Measurements from ENCODE around the gene NCOA3. TPM values are rescaled to one million over a fixed set of nuclear protein-coding genes. Genes with fewer than 3 reads are reported as not detected.

NCOA3 gene
- total RNA-seq, 4 donors from 2014 or later = 26.7 to 40.2 (median 34.5) TPM

- no peak overlapping the region for H3K4me3 ChIP-seq
- DNase-seq = no peak
- intact Hi-C loops (cut with DNase I) = no loop called here
- no peak for TF ChIP-seq POLR2A (IDR thresholded peaks at IDR 0.05)
- TF ChIP-seq CTCF (IDR thresholded peaks at IDR 0.05) = no peak
- H3K27me3 ChIP-seq = no peaks in the 10 kb centered on the region
- H3K27ac ChIP-seq = peak overlapping the region in 1 of 4 donors; percentile 68
- 94 to 95% methylated on average over 4 to 5 of the region's 6 CpGs for WGBS, 2 donors
- peaks cover 0 to 11% (median 0%) of the 10 kb centered on the region in 3 donors for H3K9me3 ChIP-seq
- peaks cover 0 to 23% (median 0%) of the 10 kb centered on the region in 3 donors for H3K36me3 ChIP-seq
- peaks cover 7 to 64% (median 35%) of the 10 kb centered on the region in 3 donors for H3K4me1 ChIP-seq
These were observed 67.2 kb downstream of the NCOA3 start for GRCh38 chr20:47568837-47569410.

- no peak overlapping the region for H3K4me3 ChIP-seq
- H3K36me3 ChIP-seq = peaks cover 0 to 23% (median 0%) of the 10 kb centered on the region in 3 donors
- TF ChIP-seq POLR2A (IDR thresholded peaks at IDR 0.05) (no peak), CTCF (IDR thresholded peaks at IDR 0.05) (no peak)
- no peaks in the 10 kb centered on the region for H3K27me3 ChIP-seq
- no peak for DNase-seq
- H3K4me1 ChIP-seq = peaks cover 25 to 64% (median 40%) of the 10 kb centered on the region in 3 donors
- WGBS, 2 donors = 94 to 95% methylated on average over 2 of the region's 2 CpGs
- intact Hi-C loops (cut with DNase I) = no loop called here
- H3K27ac ChIP-seq = no peak overlapping the region
- peaks cover 0 to 11% (median 0%) of the 10 kb centered on the region in 3 donors for H3K9me3 ChIP-seq
These were observed 69.7 kb downstream of the NCOA3 start for GRCh38 chr20:47571426-47571825.

- peaks cover 0 to 23% (median 0%) of the 10 kb centered on the region in 3 donors for H3K36me3 ChIP-seq
- H3K27me3 ChIP-seq = no peaks in the 10 kb centered on the region
- no peak for DNase-seq
- 85 to 93% methylated on average over 6 of the region's 6 CpGs for WGBS, 2 donors
- no peak overlapping the region for H3K4me3 ChIP-seq
- TF ChIP-seq POLR2A (IDR thresholded peaks at IDR 0.05) (no peak), CTCF (IDR thresholded peaks at IDR 0.05) (no peak)
- H3K27ac ChIP-seq = no peak overlapping the region
- peaks cover 0 to 11% (median 0%) of the 10 kb centered on the region in 3 donors for H3K9me3 ChIP-seq
- intact Hi-C loops (cut with DNase I) = no loop called here
- H3K4me1 ChIP-seq = peaks cover 33 to 65% (median 45%) of the 10 kb centered on the region in 3 donors
These were observed 70.5 kb downstream of the NCOA3 start for GRCh38 chr20:47572105-47572729.

GRCh38 chr20:47573559-47573958 is 71.9 kb downstream of the NCOA3 start:
- H3K27ac ChIP-seq = peak overlapping the region in 3 of 4 donors; percentile 30 to 83 (median 61)
- 37 to 42% methylated on average over 3 of the region's 3 CpGs for WGBS, 2 donors
- intact Hi-C loops (cut with DNase I) = no loop called here
- DNase-seq = no peak
- no peaks in the 10 kb centered on the region for H3K27me3 ChIP-seq
- no peak overlapping the region for H3K4me3 ChIP-seq
- TF ChIP-seq POLR2A (IDR thresholded peaks at IDR 0.05) (no peak), CTCF (IDR thresholded peaks at IDR 0.05) (no peak)
- peaks cover 0 to 23% (median 0%) of the 10 kb centered on the region in 3 donors for H3K36me3 ChIP-seq
- peaks cover 0 to 11% (median 0%) of the 10 kb centered on the region in 3 donors for H3K9me3 ChIP-seq
- H3K4me1 ChIP-seq = peaks cover 39 to 65% (median 47%) of the 10 kb centered on the region in 3 donors

Measured in esophagus squamous epithelium (tissue), 5 donors.